ENCODE data around the gene CAMSAP1. TPM values are rescaled to one million over a fixed set of nuclear protein-coding genes. Genes with fewer than 3 reads are reported as not detected.
"Not testable (repeated sequence)": the region's sequence is repeated elsewhere in the genome, so short reads cannot be mapped to it uniquely, and the experiment has no call there.

The CAMSAP1 gene
- total RNA-seq, 6 experiments from 2014 or later = 5.2 to 16.1 (median 10.4) TPM

- ATAC-seq (no peak), DNase-seq (no peak)
- intact Hi-C loops (cut with DNase I) = loop anchor here in 1 of 2 donors (10.0 kb wide), 1 partner anchor 48 kb away; the partner anchor contains the start of gene CAMSAP1
- Histone ChIP-seq H3K27ac (no peak overlapping the region), H3K36me3 (peaks cover 0 to 23% (median 5%) of the 10 kb centered on the region in 4 donors), H3K4me1 (peaks cover 0 to 13% (median 0%) of the 10 kb centered on the region in 4 donors), H3K27me3 (no peaks in the 10 kb centered on the region), H3K9me3 (no peaks in the 10 kb centered on the region), H3K4me3 (no peak overlapping the region)
- 84% methylated on average over 17 of the region's 22 CpGs for WGBS (ENCODE audit: insufficient coverage, low coverage, low lambda C conversion rate, missing lambda C conversion rate)
- TF ChIP-seq CTCF (IDR thresholded peaks at IDR 0.05) (no peak), POLR2A (IDR thresholded peaks at IDR 0.05) (no peak)
These were observed 45.4 kb upstream of the CAMSAP1 start for GRCh38 chr9:135952664-135953206.

GRCh38 chr9:135951889-135952663 is 44.7 kb upstream of the CAMSAP1 start:
- DNase-seq = no peak
- ATAC-seq = peak; percentile 62 to 91 (median 84)
- H3K36me3 ChIP-seq = peaks cover 0 to 28% (median 5%) of the 10 kb centered on the region in 4 donors
- no peaks in the 10 kb centered on the region for H3K27me3 ChIP-seq
- H3K4me3 ChIP-seq = no peak overlapping the region
- peak overlapping the region in 1 of 3 donors; percentile 17 for H3K27ac ChIP-seq
- intact Hi-C loops (cut with DNase I) = loop anchor here in 1 of 2 donors (10.0 kb wide), 1 partner anchor 47 kb away; the partner anchor contains the start of gene CAMSAP1
- no peaks in the 10 kb centered on the region for H3K9me3 ChIP-seq
- TF ChIP-seq POLR2A (IDR thresholded peaks at IDR 0.05) (no peak), CTCF (IDR thresholded peaks at IDR 0.05) (no peak)
- WGBS (ENCODE audit: insufficient coverage, low coverage, low lambda C conversion rate, missing lambda C conversion rate) = 69% methylated on average over 10 of the region's 18 CpGs
- peaks cover 0 to 13% (median 0%) of the 10 kb centered on the region in 4 donors for H3K4me1 ChIP-seq

GRCh38 chr9:135951310-135951709 is 44.0 kb upstream of the CAMSAP1 start:
- H3K36me3 ChIP-seq = peaks cover 0 to 36% (median 8%) of the 10 kb centered on the region in 4 donors
- 94% methylated on average over 8 of the region's 8 CpGs for WGBS (ENCODE audit: insufficient coverage, low coverage, low lambda C conversion rate, missing lambda C conversion rate)
- H3K9me3 ChIP-seq, ATAC-seq, H3K27ac ChIP-seq, H3K27me3 ChIP-seq, DNase-seq, H3K4me3 ChIP-seq: not testable (repeated sequence)
- intact Hi-C loops (cut with DNase I) = loop anchor here in 1 of 2 donors (10.0 kb wide), 1 partner anchor 47 kb away; the partner anchor contains the start of gene CAMSAP1
- H3K4me1 ChIP-seq = peaks cover 0 to 13% (median 0%) of the 10 kb centered on the region in 4 donors

- WGBS (ENCODE audit: insufficient coverage, low coverage, low lambda C conversion rate, missing lambda C conversion rate) = 87% methylated on average over 3 of the region's 4 CpGs
- intact Hi-C loops (cut with DNase I) = loop anchor here in 1 of 2 donors (10.0 kb wide), 1 partner anchor 46 kb away; the partner anchor contains the start of gene CAMSAP1
- not testable (repeated sequence) for H3K27me3 ChIP-seq, H3K27ac ChIP-seq, ATAC-seq, H3K4me3 ChIP-seq, H3K9me3 ChIP-seq, DNase-seq
- H3K36me3 ChIP-seq = peaks cover 0 to 41% (median 10%) of the 10 kb centered on the region in 4 donors
- peaks cover 0 to 13% (median 0%) of the 10 kb centered on the region in 4 donors for H3K4me1 ChIP-seq
These were observed 43.5 kb upstream of the CAMSAP1 start for GRCh38 chr9:135950841-135951240.

GRCh38 chr9:135950135-135950682 is 42.9 kb upstream of the CAMSAP1 start:
- Histone ChIP-seq H3K27ac (no peak overlapping the region), H3K4me1 (peaks cover 0 to 13% (median 0%) of the 10 kb centered on the region in 4 donors), H3K27me3 (no peaks in the 10 kb centered on the region), H3K4me3 (no peak overlapping the region), H3K36me3 (peaks cover 0 to 47% (median 15%) of the 10 kb centered on the region in 4 donors), H3K9me3 (no peaks in the 10 kb centered on the region)
- intact Hi-C loops (cut with DNase I) = loop anchor here in 1 of 2 donors (10.0 kb wide), 1 partner anchor 45 kb away; the partner anchor contains the start of gene CAMSAP1
- no peak for DNase-seq
- no peak for TF ChIP-seq POLR2A (IDR thresholded peaks at IDR 0.05)
- no peak for TF ChIP-seq CTCF (IDR thresholded peaks at IDR 0.05)
- WGBS (ENCODE audit: insufficient coverage, low coverage, low lambda C conversion rate, missing lambda C conversion rate) = 93% methylated on average over 5 of the region's 12 CpGs
- no peak for ATAC-seq
